ENCODE results near the gene TTLL8. TPM values are rescaled to one million over a fixed set of nuclear protein-coding genes. Genes with fewer than 3 reads are reported as not detected.

The TTLL8 gene
- polyA plus RNA-seq, 1 experiment = not detected

DNA sequence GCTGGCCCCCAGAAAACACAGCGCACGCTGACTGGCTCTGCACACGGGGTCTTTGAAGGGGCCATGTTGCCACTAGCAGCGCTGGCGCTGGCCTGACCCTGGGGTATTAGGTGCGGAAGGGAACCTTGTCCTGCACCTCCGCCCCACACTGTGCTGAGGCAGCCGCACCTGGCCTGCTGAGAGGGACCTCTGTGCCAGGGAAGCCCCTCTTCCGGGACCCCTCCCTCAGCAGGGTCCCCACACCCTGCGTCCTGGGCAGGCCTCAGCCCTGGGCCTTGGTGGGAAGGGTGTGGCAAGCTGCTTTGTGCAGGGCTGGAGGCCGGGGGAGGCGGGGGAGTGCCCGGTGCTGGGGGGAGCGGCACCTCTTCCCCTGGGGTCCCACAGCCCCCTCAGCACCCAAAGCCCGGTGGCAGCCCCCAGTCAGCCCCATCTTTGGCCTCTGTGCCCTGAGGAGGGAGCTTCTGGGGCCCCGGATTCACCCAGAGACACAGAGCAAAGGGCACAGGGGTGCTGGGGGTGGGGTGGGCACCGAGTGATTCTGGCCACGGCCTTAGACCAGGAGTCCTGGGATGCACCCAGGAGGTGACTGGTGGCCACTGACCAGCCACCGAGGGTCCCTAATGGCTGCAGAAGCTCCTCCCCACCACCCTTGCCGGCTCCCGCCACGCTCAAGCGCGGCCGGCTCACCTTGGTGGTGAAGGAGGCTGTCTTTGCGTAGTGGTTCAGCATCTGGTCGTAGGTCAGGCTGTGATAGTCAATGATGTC lies 11.4 kb downstream of the TTLL8 start:
- Histone ChIP-seq H3K4me3 (ENCODE audit: low read depth, low read length) (no peak overlapping the region), H3K27ac (ENCODE audit: low read depth, low read length) (no peak overlapping the region), H3K27me3 (ENCODE audit: control insufficient read depth, insufficient read depth, low read length) (peaks cover 13% of the 10 kb centered on the region), H3K9me3 (ENCODE audit: control insufficient read depth, insufficient read depth, low read length) (no peaks in the 10 kb centered on the region; the same call in 1 of the 2 replicates)
- no peak for DNase-seq (ENCODE audit: low read depth, low spot score)
- ChIA-PET CTCF (no interaction called here), POLR2A (no interaction called here)
- TF ChIP-seq, protein P1, sequence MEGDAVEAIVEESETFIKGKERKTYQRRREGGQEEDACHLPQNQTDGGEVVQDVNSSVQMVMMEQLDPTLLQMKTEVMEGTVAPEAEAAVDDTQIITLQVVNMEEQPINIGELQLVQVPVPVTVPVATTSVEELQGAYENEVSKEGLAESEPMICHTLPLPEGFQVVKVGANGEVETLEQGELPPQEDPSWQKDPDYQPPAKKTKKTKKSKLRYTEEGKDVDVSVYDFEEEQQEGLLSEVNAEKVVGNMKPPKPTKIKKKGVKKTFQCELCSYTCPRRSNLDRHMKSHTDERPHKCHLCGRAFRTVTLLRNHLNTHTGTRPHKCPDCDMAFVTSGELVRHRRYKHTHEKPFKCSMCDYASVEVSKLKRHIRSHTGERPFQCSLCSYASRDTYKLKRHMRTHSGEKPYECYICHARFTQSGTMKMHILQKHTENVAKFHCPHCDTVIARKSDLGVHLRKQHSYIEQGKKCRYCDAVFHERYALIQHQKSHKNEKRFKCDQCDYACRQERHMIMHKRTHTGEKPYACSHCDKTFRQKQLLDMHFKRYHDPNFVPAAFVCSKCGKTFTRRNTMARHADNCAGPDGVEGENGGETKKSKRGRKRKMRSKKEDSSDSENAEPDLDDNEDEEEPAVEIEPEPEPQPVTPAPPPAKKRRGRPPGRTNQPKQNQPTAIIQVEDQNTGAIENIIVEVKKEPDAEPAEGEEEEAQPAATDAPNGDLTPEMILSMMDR (IDR thresholded peaks at IDR 0.05; ENCODE audit: low read depth, low read length) = no peak

DNA sequence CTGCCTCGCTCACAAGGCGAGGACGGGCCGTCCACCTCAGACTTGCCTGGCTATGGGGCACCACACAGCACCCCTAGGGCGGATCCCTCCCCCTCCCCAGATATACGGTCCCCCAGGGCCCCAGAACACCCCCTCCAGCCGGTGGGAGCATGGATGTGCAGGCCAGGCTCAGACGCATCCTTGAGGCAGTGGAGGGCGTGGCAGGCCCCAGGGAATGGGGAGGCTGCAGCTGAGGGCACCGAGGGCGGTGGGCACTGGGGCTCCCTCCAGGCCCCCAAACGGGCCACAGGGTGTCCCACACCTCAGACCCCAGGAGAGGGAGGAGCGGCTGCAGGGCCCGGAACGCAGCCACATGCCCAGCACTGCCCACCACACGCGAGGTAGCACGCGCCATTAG lies 12.1 kb downstream of the TTLL8 start:
- TF ChIP-seq, protein P1 (IDR thresholded peaks at IDR 0.05; ENCODE audit: low read depth, low read length) = no peak
- peaks cover 8% of the 10 kb centered on the region for H3K27me3 ChIP-seq (ENCODE audit: control insufficient read depth, insufficient read depth, low read length)
- no peak overlapping the region for H3K27ac ChIP-seq (ENCODE audit: low read depth, low read length)
- ChIA-PET POLR2A (no interaction called here), CTCF (no interaction called here)
- no peak overlapping the region for H3K4me3 ChIP-seq (ENCODE audit: low read depth, low read length)
- no peaks in the 10 kb centered on the region; the same call in 1 of the 2 replicates for H3K9me3 ChIP-seq (ENCODE audit: control insufficient read depth, insufficient read depth, low read length)
- no peak for DNase-seq (ENCODE audit: low read depth, low spot score)

DNA sequence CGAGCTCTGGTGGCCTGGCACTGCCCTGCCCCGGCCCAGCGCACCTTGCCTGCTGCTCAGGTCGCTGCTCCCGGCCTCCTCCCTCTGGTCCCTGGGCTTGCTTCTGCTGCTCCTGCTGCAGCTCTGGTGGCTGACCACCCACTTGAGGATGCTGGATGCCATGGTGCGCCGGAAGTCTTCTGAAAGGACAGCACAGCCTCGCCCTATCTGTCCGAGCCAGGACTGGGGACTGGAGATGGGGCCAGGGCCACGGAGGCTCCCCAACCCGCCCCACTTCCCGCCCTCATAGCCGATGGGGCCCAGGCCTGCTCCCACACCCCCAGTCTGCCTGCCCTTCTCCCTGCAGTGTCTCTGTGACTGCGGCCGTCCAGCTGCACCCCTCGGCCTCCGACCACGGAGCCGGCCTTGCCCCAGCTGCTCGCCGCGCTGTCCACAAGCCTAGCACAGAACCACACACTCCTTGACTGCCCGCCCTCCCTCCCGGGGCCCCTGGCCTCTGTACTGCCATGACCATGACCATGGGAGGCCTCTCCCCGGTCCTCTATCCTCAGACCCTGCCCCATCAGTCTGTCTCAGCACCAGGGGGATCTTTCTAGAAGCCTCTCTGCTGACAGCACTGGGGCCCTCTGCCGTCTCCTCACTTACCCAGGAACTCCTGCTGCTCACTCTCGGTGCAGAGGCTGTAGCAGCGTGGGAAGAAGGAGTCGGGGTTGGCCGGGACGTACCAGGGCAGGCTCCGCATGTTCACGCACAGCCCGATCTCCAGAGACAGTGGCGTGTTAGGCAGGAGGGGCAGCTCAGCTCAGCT lies 12.7 kb downstream of the TTLL8 start:
- POLR2A ChIA-PET = no interaction called here
- no peak overlapping the region for H3K4me3 ChIP-seq (ENCODE audit: low read depth, low read length)

DNA sequence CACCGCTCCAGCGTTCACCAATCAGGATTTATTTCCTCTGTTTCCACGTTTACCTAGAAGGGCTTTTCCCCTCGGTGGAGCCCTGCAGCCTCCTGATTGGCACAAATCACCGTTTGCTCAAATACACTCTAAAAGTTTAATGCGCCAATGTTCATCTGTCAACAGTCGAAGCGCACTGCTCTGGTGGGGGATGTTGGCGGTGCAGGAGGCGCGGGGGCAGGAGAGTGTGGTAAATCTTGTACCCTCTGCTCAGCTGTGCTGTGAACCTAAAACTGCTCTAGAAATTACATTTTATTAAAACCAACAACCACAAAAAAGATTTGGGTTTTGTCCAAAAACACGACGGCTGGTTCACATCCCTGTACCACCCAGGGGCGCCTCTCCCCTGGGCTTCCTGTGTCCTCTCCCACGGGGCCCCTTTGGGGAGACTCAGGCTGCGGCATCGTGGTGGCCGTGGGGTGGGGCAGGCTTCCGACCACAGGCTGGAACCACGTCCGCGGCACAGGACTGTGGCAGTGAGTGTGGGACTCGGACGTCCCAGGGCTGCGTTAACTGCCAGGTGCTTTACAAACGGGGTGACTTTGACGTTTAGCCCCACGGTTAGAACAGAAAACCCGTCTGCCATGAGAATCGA lies 13.5 kb downstream of the TTLL8 start:
- Histone ChIP-seq H3K4me3 (ENCODE audit: low read depth, low read length) (no peak overlapping the region), H3K27ac (ENCODE audit: low read depth, low read length) (no peak overlapping the region), H3K27me3 (ENCODE audit: control insufficient read depth, insufficient read depth, low read length) (peaks cover 8% of the 10 kb centered on the region), H3K9me3 (ENCODE audit: control insufficient read depth, insufficient read depth, low read length) (peaks cover 4% of the 10 kb centered on the region)
- TF ChIP-seq, protein P1 (IDR thresholded peaks at IDR 0.05; ENCODE audit: low read depth, low read length) = no peak
- ChIA-PET POLR2A (no interaction called here), CTCF (no interaction called here)
- no peak for DNase-seq (ENCODE audit: low read depth, low spot score)

More for the DNA sequence above, 12.7 kb downstream of the TTLL8 start:
- peaks cover 8% of the 10 kb centered on the region for H3K27me3 ChIP-seq (ENCODE audit: control insufficient read depth, insufficient read depth, low read length)
- DNase-seq (ENCODE audit: low read depth, low spot score) = no peak
- TF ChIP-seq, protein P1 (IDR thresholded peaks at IDR 0.05; ENCODE audit: low read depth, low read length) = no peak
- no peaks in the 10 kb centered on the region; the same call in 1 of the 2 replicates for H3K9me3 ChIP-seq (ENCODE audit: control insufficient read depth, insufficient read depth, low read length)
- H3K27ac ChIP-seq (ENCODE audit: low read depth, low read length) = no peak overlapping the region
- CTCF ChIA-PET = no interaction called here
